GM19035 (cell line): ENCODE measurements around the gene RHOXF2B.
"Not testable (repeated sequence)": the region's sequence is repeated elsewhere in the genome, so short reads cannot be mapped to it uniquely, and the experiment has no call there.

Source experiments
- ATAC-seq: cut with Tn5 transposase; IDR thresholded peaks from one replicate; pipeline ENCODE4 v1.9.1; 2021; ENCODE audit not compliant: unreplicated experiment

The RHOXF2B gene

DNA sequence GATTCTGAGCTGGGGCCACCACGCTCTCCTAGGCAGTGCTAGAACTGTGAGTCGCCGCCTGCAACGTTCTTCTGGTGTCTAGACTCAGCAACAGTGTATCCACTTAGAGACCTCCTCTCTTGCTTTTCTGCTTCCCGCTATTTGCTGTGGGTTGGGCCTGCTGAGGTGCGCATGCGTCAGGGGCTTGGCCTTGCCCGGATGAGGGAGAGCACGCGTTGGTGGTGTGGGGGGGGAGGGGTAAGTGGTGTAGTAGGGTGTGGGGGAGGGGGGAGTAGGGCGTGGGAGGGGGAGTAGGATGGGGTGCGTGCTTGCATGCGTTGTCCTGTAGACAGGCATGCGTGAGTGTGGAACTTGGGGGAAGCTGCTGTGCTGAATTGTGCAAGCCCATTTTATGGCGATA, at the start of gene RHOXF2B:
TSS of gene RHOXF2B (minus strand) at position 101 of the 400 bp plus-strand sequence. CDS start 138 bp downstream, outside the sequence.
- not testable (repeated sequence) for ATAC-seq

DNA sequence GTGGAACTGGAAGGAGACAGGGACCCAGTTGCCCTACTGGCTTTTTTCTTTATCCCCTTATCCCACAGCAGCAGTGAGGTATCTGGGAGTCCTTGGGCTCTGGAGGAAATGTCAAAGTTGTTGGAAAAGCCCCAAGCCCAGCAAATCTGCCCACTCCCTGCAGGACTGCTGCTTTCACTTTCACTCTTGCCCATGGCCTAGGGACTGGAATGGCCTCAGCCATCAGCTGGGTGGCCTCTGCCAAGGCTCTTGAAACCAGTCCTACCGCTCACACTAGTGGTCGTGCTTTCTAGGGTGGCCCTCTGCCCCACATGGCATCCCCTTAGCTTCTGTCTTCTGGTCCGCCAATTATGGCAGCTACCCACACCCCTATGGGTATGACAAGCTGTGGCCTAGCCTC, 48.0 kb upstream of the RHOXF2B start:
- ATAC-seq, result no peak

DNA sequence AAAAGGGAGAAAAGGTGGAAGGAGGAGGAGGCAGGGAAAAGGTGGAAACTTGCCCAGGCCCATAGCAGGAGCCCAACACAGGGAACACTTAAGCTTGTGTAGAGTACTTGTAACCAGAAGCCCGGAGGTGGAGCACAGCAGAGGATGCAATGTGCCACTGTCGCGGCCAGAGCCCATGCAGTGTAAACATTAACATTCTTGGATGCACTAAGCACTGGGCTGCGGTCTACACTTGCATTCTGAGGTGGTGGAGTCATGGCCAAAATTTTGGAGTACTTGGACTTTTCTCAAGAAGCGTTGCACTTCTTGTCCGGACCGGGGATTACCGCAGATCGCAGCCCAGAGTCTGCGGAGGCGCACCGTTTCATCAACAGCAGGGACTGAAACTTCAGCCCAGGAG, 42.7 kb upstream of the RHOXF2B start:
- no peak for ATAC-seq

DNA sequence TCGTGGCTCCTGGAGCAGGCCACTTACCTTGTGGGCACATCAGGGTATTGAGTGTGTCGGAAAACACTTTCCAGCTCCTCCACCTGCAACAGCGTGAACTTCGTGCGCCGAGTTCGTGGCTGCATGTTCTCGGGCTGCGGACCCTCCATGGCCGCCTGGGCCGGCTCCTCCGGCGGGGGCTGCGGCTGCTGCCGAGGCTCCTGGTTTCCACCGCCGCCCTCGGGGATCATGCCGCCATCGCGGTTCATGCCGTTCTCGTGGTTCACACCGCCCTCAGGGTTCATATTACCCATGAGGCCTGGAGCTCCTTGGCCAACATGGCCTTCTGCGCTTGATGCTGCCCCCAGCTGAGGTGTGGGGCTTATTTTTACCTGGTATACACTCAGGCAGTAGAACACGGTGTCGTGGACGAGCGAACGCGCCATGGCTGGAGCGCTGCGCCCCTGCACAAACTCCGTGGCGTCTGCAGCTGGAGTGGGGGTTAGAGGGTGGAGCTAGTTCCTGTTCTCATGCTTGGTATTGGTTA, 38.0 kb upstream of the RHOXF2B start, which contains the start of gene RHOXF1:
TSS of gene RHOXF1 (minus strand) at position 476 of the 526 bp plus-strand sequence. CDS start at position 425, 51 bp downstream.
- no peak for ATAC-seq

DNA sequence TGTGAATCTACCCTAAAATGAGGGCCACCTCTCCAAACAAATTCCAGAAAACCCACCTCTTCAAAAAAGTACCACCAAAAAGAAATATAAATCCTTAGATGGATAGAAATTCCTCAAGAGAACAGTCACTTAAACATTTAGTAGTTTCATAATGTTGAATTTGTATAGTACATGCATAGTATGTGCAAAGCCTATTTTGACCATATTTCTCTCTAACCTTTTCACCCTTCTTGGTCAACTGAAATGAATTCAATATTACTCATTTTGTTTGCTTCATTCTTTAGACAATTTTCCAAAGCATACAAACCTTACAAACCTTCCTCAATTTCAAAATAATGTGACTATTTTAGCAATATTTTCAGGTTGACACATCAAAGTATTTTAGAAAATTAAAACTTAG, 34.1 kb upstream of the RHOXF2B start:
- ATAC-seq, result no peak

DNA sequence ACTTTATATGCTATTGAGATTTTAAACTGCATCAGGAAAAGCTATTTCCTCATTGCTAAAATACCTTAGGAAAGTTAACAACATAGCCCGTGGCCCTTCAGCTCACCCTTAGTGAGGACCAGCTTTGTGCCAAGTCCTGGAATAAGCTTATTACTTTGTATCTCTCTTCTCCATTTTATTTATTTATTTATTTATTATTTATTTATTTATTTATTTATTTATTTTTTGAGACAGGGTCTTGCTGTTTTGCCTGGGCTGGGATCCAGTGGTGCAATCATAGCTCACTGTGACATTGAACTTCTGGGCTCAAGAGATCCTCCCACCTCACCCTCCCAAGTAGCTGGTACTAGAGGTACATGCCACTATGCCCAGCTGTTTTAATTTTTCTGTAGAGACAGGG, 31.9 kb upstream of the RHOXF2B start:
- no peak for ATAC-seq

DNA sequence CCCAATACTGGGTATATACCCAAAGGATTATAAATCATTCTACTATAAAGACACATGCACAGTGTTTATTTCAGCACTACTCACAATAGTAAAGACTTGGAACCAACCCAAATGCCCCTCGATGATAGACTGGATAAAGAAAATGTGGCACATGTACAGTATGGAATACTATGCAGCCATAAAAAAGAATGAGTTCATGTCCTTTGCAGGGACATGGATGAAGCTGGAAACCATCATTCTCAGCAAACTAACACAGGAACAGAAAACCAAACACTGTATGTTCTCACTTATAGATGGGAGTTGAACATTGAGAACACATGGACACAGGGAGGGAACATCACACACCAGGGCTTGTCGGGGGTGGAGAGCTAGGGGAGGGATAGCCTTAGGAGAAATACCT, 27.2 kb upstream of the RHOXF2B start:
- ATAC-seq, result not testable (repeated sequence)

DNA sequence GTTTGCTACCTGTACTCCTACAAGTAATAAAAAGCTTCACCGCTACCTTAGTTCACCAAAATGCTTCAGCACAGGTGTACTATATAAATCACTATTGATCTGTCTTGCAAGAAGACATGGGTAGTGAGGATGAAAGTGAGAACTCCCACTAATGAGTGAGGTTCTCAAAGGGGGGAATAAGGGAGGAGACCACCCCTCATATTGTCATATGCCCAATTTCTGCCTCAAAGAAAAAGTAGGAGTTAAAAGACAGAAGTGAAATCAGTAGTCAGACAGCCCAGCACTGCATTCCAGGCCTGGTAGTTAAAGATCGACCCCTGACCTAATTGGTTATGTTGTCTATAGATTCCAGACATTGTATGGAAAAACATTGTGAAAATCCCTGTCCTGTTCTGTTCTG, 23.6 kb upstream of the RHOXF2B start:
- not testable (repeated sequence) for ATAC-seq

DNA sequence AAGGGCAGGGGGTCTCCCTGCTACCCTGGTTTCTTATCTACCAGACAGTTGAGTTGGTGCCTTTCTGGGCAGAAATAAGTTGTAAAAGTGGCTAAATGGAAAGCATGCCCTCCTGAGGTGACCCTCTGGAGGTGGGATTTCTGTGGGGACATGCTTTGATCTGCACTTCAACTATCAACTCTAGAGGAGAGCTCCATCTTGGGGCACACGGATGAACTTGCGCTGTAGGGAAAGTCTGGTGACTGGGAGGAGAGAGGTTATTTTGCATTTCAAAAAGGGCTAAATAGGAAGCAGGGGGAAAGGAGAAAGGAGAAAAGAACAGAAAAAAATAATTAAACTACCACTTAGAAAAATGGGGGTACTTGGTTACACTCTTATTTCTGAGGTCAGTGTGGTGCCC, 12.7 kb upstream of the RHOXF2B start:
- ATAC-seq, result no peak

DNA sequence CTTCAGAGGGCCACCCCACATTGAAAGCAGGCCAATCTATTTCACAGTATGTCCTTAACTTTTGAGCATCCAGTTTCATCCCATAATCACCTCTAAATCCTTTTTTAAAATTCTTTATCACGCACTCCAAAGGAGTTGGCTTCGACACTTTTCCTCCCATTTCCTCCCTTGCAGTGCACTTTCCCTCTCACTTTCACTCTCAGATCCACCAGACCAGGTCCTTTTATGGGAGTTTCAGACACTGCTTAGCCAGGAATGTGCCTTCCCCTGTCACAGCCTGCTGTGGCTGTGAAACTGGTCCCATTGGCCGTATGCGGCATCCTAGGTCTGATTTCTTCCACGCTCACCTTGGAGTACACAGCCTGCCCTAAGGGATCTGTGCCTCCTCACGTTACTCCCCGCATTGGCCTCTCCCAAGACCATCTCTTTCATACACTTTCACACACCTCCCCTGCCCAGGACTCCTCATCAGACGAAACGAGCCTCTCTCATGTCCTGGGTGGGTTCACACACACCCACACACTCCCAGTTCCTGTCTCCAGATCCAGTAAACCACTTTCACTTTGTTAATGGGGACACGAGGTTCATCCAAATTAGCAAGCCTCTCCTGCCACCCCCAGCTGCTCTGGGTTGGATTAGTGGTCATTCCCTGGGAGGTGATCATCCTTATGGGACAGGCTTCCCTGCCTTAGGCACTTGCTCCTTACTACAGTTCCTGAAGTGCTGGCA, 10.0 kb upstream of the RHOXF2B start:
- no peak for ATAC-seq

DNA sequence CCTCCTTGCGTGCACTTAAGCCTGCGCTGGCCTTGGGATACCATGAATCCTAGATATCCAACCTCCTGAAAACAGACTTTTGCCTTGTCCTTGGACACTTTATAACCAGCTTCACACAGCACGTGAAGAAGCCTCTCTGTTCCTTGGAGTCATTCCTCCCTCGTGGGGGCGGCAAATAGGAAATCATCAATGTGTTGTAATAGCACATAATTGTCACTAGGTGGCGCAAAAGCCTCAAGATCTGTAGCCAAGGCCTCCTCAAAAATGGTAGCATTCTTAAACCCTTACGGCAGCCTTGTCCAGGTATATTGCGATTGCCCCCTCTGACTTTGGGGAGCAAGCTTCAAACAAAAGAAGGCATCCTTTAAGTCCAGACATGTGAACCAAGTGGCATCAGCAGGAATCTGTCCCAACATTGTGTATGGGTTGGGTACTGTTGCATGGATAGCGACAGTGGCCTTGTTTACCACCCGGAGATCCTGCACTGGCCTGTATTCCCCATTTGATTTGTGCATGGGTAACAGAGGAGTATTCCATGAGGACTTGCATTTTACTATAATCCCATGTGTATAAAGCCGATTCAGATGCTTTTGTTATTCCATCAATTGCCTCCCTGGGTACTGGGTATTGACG, 8.2 kb upstream of the RHOXF2B start:
- ATAC-seq, result not testable (repeated sequence)

DNA sequence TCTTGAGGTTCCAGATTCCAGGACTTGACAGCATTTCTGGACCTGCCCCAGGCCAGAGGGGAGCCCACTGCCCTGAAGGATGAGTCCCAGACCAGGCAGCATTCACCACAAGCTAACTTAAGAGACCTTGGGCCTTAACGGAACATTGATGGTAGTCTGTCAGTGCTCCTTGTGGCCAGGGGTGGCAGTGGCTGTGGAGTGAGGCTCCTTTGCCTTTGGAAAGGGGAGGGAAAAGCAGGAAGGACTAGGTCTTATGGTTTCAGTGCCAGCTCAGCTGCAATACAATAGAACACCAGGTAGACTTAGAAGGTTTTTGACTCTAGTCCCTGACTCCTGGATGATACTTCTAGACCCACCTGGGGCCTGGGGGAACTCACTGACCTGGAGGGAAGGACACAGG, 11.3 kb downstream of the RHOXF2B start:
- ATAC-seq, result not testable (repeated sequence)

DNA sequence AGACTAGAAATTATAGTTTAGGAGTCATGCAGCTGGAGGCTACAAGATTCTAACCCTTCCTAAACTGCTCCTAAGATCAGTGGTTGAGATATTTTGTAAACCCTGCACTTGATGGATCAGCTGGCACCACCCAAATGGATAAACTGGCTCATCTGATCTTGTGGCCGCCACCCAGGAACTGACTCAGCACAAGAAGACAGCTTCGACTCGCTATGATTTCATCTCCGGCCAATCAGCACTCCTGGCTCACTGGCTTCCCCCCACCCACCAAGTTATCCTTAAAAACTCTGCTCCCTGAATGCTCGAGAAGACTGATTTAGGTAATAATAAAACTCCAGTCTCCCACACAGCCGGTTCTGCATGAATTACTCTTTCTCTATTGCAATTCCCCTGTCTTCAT, 34.8 kb downstream of the RHOXF2B start:
- not testable (repeated sequence) for ATAC-seq

DNA sequence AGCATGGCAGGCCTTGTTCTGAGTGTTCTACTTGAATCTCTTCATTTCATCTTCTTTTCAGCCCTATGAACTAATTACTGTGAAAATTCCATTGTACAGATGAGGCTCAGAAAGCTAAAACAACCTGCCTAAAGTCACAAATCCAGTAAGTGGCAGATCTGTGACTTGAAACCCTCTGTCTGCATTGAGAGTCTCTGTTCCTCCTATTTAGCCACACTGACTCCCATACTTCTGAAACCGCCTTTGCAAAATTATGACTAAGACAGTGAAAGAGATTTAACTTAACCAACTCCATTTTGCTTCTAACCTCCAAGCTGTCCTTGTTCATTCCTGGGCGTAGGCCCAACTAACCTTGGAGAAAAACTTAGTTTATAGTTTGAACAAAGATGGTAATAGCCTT, 35.2 kb downstream of the RHOXF2B start:
- not testable (repeated sequence) for ATAC-seq

DNA sequence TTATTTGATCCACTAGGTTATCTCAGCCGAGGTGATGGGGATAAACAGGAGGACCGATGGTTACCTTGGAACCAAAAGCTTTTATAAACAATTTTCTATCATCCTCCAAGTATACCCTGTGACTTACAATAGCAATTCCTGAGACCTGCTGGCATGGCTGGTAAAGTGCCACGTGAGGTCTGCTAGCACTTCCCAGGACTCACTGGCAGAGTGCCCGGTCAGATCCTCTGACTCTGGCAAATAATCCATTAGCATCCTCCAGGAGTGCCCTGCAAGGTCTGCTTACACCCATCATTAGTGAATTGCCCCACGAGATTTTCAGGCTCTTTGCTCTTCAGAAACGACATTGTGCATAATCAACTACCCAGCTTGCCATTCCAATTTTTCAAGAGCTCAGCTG, 37.3 kb downstream of the RHOXF2B start:
- ATAC-seq, result not testable (repeated sequence)

DNA sequence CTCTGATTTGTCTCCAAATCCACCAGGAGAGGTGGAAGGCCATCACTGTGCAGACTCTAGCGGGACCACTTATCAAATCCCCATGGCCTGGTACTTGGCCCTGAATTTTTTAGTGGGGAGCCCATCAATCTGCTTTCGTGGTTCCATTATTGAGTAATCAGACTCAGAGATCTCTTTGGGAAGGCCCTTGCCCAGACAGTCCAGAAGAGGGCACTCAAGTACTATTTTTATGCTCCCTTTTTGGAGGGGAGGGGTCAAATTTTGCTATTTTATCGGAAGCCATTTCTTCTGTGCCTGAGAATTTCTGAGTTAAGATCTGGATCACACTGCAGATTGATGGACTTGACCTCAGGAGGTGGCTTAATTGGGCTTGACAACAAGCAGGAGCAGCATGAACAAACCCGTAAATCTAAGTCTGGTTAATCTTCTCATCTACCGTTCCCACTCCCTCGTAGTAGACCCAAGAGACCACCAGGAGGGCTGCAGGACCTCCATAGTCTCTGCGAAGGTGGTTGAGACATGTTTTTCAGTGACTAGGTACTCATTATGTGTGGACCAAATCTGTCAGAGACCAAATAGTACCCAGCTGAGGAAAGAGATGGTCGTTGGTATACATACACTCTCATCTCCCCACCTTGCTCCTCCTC, 38.3 kb downstream of the RHOXF2B start:
- ATAC-seq, result not testable (repeated sequence)

DNA sequence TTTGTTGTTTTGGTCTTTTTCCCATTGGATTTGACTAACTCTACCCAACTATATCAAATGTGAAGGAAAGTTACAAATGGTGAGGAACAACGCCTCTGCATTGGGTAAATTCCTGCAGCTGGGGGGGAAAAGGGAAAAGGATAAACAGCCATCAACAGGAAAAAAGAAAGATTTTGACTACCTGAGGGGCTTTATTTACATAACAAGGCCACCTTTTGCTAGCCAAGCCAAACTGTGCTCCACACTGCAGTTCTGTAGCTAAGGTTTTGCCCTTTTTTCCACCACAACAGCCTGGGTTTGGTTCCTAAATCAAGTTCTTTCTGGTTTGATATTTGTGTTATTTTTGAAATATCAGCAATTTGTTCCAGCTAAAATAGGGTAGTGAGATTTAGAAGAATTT, 40.8 kb downstream of the RHOXF2B start:
- ATAC-seq, result no peak

DNA sequence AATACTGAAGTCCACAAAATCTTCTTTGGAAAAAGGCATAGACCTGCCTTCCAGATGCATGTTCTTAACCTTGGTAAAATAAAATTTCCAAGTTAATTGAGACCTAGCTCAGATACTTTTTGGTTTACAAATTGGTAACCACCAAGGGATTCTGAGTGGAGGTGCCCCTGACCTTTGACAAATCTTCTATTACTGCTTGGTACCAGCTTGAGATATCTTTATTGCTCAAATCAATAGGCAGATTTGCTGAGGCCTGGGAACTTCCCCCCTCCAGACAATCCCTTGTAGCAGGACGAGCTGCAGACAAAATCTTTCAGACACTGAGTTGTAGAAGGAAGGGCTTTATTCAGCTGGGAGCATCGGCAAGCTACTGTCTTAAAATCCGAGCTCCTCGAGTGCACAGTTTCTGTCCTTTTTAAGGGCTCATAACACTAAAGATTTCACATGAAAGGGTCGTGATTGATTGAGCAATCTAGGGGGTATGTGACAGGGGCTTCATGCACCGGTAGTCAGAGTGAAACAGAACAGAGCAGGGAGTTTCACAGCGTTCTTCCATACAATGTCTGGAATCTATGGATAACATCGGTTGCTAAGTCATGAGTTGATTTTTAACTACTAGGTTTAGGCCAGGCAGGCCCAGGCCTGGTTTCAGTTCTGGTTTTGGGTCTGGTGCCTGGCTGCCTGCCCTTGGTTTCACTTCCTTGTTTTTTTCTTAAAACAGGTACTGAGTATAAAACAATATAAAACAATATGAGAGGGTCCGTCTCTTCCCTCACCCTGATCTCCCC, 41.8 kb downstream of the RHOXF2B start:
- peak; percentile 89 for ATAC-seq

DNA sequence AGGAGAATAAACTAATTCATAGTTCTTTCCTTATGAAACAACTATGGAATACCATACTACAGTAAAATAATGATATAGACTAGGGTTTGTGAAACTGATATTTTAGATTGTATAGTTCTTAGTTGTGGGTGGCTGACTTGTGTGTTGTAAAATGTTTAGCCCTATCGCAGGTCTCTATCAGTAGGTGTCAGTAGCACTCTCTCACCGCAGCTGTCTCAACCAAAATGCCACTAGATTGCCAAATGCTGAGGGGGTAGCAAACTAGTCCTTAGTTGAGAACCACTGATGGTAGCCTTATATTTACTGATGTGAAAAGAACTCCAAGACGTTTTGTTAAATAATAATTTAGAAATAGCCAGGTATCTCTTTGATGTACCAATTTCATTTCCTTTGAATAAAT, 48.1 kb downstream of the RHOXF2B start:
- ATAC-seq, result no peak

DNA sequence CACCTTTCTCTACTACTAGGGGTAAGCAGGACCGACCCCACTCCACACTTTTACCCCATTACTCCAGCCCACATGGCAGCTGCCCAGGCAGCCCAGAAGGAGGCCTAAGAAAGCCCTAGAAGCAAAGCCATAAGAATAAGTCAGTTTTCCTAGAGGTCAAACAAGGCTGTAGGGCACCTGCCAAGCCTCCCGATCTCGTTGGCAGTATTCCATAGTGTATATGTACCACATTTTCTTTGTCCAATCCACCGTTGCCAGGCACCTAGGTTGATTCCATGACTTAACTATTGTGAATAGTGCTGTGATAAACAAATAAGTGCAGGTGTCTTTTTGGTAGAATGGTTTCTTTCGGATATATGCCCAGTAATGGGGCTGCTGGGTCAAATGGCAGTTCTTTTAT, 54.2 kb downstream of the RHOXF2B start:
- no peak for ATAC-seq

DNA sequence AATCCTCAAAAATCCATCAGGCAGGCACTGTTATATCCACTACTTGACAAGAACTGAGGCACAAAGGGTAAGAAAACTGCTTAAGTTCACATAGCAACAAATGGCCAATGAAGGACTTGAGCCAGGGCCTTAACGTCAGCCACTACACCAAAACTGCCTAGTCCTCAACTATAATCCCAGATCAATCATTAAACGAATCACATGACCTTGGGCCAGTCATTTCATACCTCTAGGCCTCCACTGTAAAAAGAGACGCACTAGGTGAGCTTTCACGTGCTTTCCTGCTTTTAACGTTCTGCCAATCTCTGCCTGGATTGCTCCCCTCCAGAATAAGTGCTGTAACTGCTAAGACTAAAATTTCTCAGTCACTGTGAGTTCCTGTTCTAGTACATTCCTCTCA, 54.7 kb downstream of the RHOXF2B start:
- ATAC-seq, result no peak
